ENCODE measurements around the gene VPS72. TPM values are rescaled to one million over a fixed set of nuclear protein-coding genes. Genes with fewer than 3 reads are reported as not detected.
A peak's percentile ranks its signal among the peaks of the same experiment; 100 is the strongest.

VPS72 gene
- total RNA-seq, 1 experiment from 2014 or later: 66.6 TPM

- no peaks in the 10 kb centered on the region for H3K36me3 ChIP-seq
- H3K4me3 ChIP-seq: peak overlapping the region; percentile 45; the same call in 1 of the 2 replicates
- no peak for DNase-seq (ENCODE audit: low read depth in 1 of 2, low spot score in 2 of 2)
- H3K27ac ChIP-seq: no peak overlapping the region
- H3K4me1 ChIP-seq (replicated peaks): peaks cover 16% of the 10 kb centered on the region
- H3K27me3 ChIP-seq (replicated peaks): no peaks in the 10 kb centered on the region
- no peaks in the 10 kb centered on the region for H3K9me3 ChIP-seq (replicated peaks)
Observed at GRCh38 chr1:151145304-151146071, 44.5 kb downstream of the VPS72 start.

GRCh38 chr1:151144474-151145303 is 45.3 kb downstream of the VPS72 start:
- Histone ChIP-seq H3K27ac (no peak overlapping the region), H3K4me3 (no peak overlapping the region), H3K27me3 (replicated peaks) (no peaks in the 10 kb centered on the region), H3K9me3 (replicated peaks) (no peaks in the 10 kb centered on the region), H3K36me3 (no peaks in the 10 kb centered on the region), H3K4me1 (replicated peaks) (peaks cover 16% of the 10 kb centered on the region)
- no peak for DNase-seq (ENCODE audit: low read depth in 1 of 2, low spot score in 2 of 2)

GRCh38 chr1:151143986-151144385 is 46.0 kb downstream of the VPS72 start:
- H3K9me3 ChIP-seq (replicated peaks): no peaks in the 10 kb centered on the region
- H3K36me3 ChIP-seq: no peaks in the 10 kb centered on the region
- DNase-seq (ENCODE audit: low read depth in 1 of 2, low spot score in 2 of 2): no peak
- H3K27ac ChIP-seq: no peak overlapping the region
- no peaks in the 10 kb centered on the region for H3K27me3 ChIP-seq (replicated peaks)
- H3K4me1 ChIP-seq (replicated peaks): peaks cover 16% of the 10 kb centered on the region
- no peak overlapping the region for H3K4me3 ChIP-seq

GRCh38 chr1:151143057-151143435 is 47.0 kb downstream of the VPS72 start:
- no peaks in the 10 kb centered on the region for H3K27me3 ChIP-seq (replicated peaks)
- peaks cover 16% of the 10 kb centered on the region for H3K4me1 ChIP-seq (replicated peaks)
- no peaks in the 10 kb centered on the region for H3K9me3 ChIP-seq (replicated peaks)
- DNase-seq (ENCODE audit: low read depth in 1 of 2, low spot score in 2 of 2): no peak
- H3K27ac ChIP-seq: no peak overlapping the region
- H3K36me3 ChIP-seq: no peaks in the 10 kb centered on the region
- no peak overlapping the region for H3K4me3 ChIP-seq

GRCh38 chr1:151142411-151143056 is 47.5 kb downstream of the VPS72 start:
- no peaks in the 10 kb centered on the region for H3K9me3 ChIP-seq (replicated peaks)
- DNase-seq (ENCODE audit: low read depth in 1 of 2, low spot score in 2 of 2): no peak
- no peak overlapping the region for H3K4me3 ChIP-seq
- H3K36me3 ChIP-seq: no peaks in the 10 kb centered on the region
- H3K27ac ChIP-seq: no peak overlapping the region
- peaks cover 12% of the 10 kb centered on the region for H3K4me1 ChIP-seq (replicated peaks)
- H3K27me3 ChIP-seq (replicated peaks): no peaks in the 10 kb centered on the region

- no peak overlapping the region for H3K4me3 ChIP-seq
- no peaks in the 10 kb centered on the region for H3K36me3 ChIP-seq
- no peaks in the 10 kb centered on the region for H3K4me1 ChIP-seq (replicated peaks)
- no peak overlapping the region for H3K27ac ChIP-seq
- DNase-seq (ENCODE audit: low read depth in 1 of 2, low spot score in 2 of 2): no peak
- H3K9me3 ChIP-seq (replicated peaks): no peaks in the 10 kb centered on the region
- H3K27me3 ChIP-seq (replicated peaks): no peaks in the 10 kb centered on the region
Observed at GRCh38 chr1:151137789-151138188, 52.2 kb downstream of the VPS72 start.

GRCh38 chr1:151135433-151136385 is 54.3 kb downstream of the VPS72 start:
- H3K27me3 ChIP-seq (replicated peaks): no peaks in the 10 kb centered on the region
- no peaks in the 10 kb centered on the region for H3K9me3 ChIP-seq (replicated peaks)
- no peak overlapping the region for H3K4me3 ChIP-seq
- no peaks in the 10 kb centered on the region for H3K36me3 ChIP-seq
- H3K4me1 ChIP-seq (replicated peaks): no peaks in the 10 kb centered on the region
- no peak for DNase-seq (ENCODE audit: low read depth in 1 of 2, low spot score in 2 of 2)
- H3K27ac ChIP-seq: no peak overlapping the region

GRCh38 chr1:151134991-151135390 is 55.0 kb downstream of the VPS72 start:
- no peaks in the 10 kb centered on the region for H3K27me3 ChIP-seq (replicated peaks)
- H3K36me3 ChIP-seq: no peaks in the 10 kb centered on the region
- no peaks in the 10 kb centered on the region for H3K4me1 ChIP-seq (replicated peaks)
- DNase-seq (ENCODE audit: low read depth in 1 of 2, low spot score in 2 of 2): no peak
- H3K9me3 ChIP-seq (replicated peaks): no peaks in the 10 kb centered on the region
- no peak overlapping the region for H3K27ac ChIP-seq
- no peak overlapping the region for H3K4me3 ChIP-seq

GRCh38 chr1:151134396-151134795 is 55.6 kb downstream of the VPS72 start:
- DNase-seq (ENCODE audit: low read depth in 1 of 2, low spot score in 2 of 2): no peak

GRCh38 chr1:151133018-151133806 is 56.8 kb downstream of the VPS72 start:
- no peaks in the 10 kb centered on the region for H3K27me3 ChIP-seq (replicated peaks)
- DNase-seq (ENCODE audit: low read depth in 1 of 2, low spot score in 2 of 2): no peak
- no peaks in the 10 kb centered on the region for H3K9me3 ChIP-seq (replicated peaks)
- H3K4me1 ChIP-seq (replicated peaks): no peaks in the 10 kb centered on the region
- H3K27ac ChIP-seq: no peak overlapping the region
- no peaks in the 10 kb centered on the region for H3K36me3 ChIP-seq
- no peak overlapping the region for H3K4me3 ChIP-seq

More at GRCh38 chr1:151134396-151134795, 55.6 kb downstream of the VPS72 start:
- H3K4me3 ChIP-seq: no peak overlapping the region
- H3K9me3 ChIP-seq (replicated peaks): no peaks in the 10 kb centered on the region
- H3K4me1 ChIP-seq (replicated peaks): no peaks in the 10 kb centered on the region
- no peaks in the 10 kb centered on the region for H3K36me3 ChIP-seq
- no peak overlapping the region for H3K27ac ChIP-seq
- H3K27me3 ChIP-seq (replicated peaks): no peaks in the 10 kb centered on the region

- Histone ChIP-seq H3K4me3 (no peak overlapping the region), H3K9me3 (replicated peaks) (no peaks in the 10 kb centered on the region), H3K27me3 (replicated peaks) (no peaks in the 10 kb centered on the region), H3K36me3 (no peaks in the 10 kb centered on the region), H3K4me1 (replicated peaks) (no peaks in the 10 kb centered on the region), H3K27ac (no peak overlapping the region)
- DNase-seq (ENCODE audit: low read depth in 1 of 2, low spot score in 2 of 2): no peak
Observed at GRCh38 chr1:151132335-151133017, 57.5 kb downstream of the VPS72 start.

GRCh38 chr1:151131701-151132334 is 58.2 kb downstream of the VPS72 start:
- Histone ChIP-seq H3K4me1 (replicated peaks) (no peaks in the 10 kb centered on the region), H3K27ac (no peak overlapping the region), H3K9me3 (replicated peaks) (no peaks in the 10 kb centered on the region), H3K36me3 (no peaks in the 10 kb centered on the region), H3K27me3 (replicated peaks) (no peaks in the 10 kb centered on the region), H3K4me3 (no peak overlapping the region)
- no peak for DNase-seq (ENCODE audit: low read depth in 1 of 2, low spot score in 2 of 2)

All from SJSA1 (cell line).